ENCODE results near the gene GCHFR. TPM values are rescaled to one million over a fixed set of nuclear protein-coding genes. Genes with fewer than 3 reads are reported as not detected.

The GCHFR gene
- total RNA-seq, 1 experiment from 2014 or later = 5.6 TPM

DNA sequence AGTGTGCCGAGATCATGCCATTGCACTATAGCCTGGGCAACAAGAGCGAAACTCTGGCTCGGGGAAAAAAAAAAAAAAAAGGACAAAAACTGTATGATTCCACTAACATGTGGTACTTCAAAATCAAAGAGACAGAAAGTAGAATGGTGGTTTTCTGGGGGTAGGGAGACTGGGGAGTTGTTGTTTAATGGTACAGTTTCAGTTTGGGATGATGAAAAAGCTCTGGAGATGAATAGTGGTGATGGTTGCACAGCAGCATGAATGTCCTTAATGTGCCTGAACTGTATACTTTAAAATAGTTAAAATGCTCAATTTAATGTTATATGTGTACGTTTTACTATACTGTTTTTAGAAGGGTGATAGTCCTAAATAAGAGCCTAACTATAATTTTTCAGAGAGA is 41.5 kb upstream of the GCHFR start:
- BruUV-seq (replicated peaks) = no TSS peak
- Mint-ChIP-seq H3K27me3 (ENCODE audit: unreplicated experiment) (no peaks in the 10 kb centered on the region), H3K27ac (ENCODE audit: unreplicated experiment) (no peak overlapping the region), H3K36me3 (ENCODE audit: insufficient read depth, unreplicated experiment) (no peaks in the 10 kb centered on the region), H3K4me3 (ENCODE audit: low read depth, unreplicated experiment) (no peak overlapping the region), H3K4me1 (ENCODE audit: low read depth, unreplicated experiment) (no peaks in the 10 kb centered on the region), H3K9me3 (ENCODE audit: low read depth, unreplicated experiment) (no peaks in the 10 kb centered on the region)
- CTCF ChIA-PET = interaction anchor here (0.7 kb wide), 1 partner anchor 18 kb away, joined by 3 read pairs; no protein-coding TSS in a partner anchor
- intact Hi-C loops (cut with micrococcal nuclease; ENCODE audit: unreplicated experiment) = no loop called here
- DNase-seq = no peak
- TF ChIP-seq, protein P1, sequence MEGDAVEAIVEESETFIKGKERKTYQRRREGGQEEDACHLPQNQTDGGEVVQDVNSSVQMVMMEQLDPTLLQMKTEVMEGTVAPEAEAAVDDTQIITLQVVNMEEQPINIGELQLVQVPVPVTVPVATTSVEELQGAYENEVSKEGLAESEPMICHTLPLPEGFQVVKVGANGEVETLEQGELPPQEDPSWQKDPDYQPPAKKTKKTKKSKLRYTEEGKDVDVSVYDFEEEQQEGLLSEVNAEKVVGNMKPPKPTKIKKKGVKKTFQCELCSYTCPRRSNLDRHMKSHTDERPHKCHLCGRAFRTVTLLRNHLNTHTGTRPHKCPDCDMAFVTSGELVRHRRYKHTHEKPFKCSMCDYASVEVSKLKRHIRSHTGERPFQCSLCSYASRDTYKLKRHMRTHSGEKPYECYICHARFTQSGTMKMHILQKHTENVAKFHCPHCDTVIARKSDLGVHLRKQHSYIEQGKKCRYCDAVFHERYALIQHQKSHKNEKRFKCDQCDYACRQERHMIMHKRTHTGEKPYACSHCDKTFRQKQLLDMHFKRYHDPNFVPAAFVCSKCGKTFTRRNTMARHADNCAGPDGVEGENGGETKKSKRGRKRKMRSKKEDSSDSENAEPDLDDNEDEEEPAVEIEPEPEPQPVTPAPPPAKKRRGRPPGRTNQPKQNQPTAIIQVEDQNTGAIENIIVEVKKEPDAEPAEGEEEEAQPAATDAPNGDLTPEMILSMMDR (IDR thresholded peaks at IDR 0.05; ENCODE audit: unreplicated experiment) = no peak

DNA sequence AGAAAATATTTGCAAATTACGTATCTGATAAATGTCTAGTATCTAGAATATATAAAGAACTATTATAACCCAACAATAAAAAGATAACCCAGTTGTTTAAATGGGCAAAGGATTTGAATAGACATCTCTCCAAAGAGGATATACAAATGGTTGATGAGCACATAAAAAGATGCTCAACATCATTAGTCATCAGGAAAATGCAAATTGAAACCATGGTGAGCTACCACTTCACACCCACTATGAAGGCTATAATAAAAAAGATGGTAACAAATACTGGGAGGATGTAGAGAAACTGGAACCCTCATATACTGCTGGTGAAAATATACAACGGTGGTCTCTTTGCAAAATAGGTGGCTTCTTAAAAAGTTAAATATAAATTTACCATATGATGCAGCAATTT is 40.9 kb upstream of the GCHFR start:
- Mint-ChIP-seq H3K4me1 (ENCODE audit: low read depth, unreplicated experiment) (no peaks in the 10 kb centered on the region), H3K4me3 (ENCODE audit: low read depth, unreplicated experiment) (no peak overlapping the region), H3K9me3 (ENCODE audit: low read depth, unreplicated experiment) (no peaks in the 10 kb centered on the region), H3K27me3 (ENCODE audit: unreplicated experiment) (no peaks in the 10 kb centered on the region), H3K27ac (ENCODE audit: unreplicated experiment) (no peak overlapping the region), H3K36me3 (ENCODE audit: insufficient read depth, unreplicated experiment) (no peaks in the 10 kb centered on the region)
- TF ChIP-seq, protein P1 (IDR thresholded peaks at IDR 0.05; ENCODE audit: unreplicated experiment) = no peak
- intact Hi-C loops (cut with micrococcal nuclease; ENCODE audit: unreplicated experiment) = no loop called here
- DNase-seq = no peak
- CTCF ChIA-PET = interaction anchor here (0.7 kb wide), 1 partner anchor 18 kb away, joined by 3 read pairs; no protein-coding TSS in a partner anchor
- BruUV-seq (replicated peaks) = no TSS peak

DNA sequence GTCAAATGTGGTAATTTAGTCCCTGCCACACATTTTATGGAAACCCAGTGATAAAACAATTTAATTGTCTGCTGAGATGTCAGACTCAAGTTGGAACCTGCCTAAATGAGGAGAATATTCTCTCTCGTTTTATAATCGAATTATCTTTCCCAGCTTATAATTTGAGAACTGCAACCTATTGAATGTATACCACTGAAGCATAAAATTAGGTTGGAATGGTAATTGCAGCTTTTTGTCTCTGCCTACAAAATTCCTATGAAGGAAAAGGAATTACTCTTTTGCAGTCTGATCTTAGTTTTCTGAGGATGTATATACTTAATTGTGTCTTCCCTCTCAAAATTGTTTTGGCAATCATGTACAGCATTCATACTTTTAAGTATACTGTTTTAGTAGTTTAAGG is 39.9 kb upstream of the GCHFR start:
- no TSS peak for BruUV-seq (replicated peaks)
- Mint-ChIP-seq H3K9me3 (ENCODE audit: low read depth, unreplicated experiment) (no peaks in the 10 kb centered on the region), H3K27me3 (ENCODE audit: unreplicated experiment) (no peaks in the 10 kb centered on the region), H3K4me1 (ENCODE audit: low read depth, unreplicated experiment) (no peaks in the 10 kb centered on the region), H3K36me3 (ENCODE audit: insufficient read depth, unreplicated experiment) (no peaks in the 10 kb centered on the region), H3K4me3 (ENCODE audit: low read depth, unreplicated experiment) (no peak overlapping the region), H3K27ac (ENCODE audit: unreplicated experiment) (no peak overlapping the region)
- CTCF ChIA-PET = interaction anchor here (0.7 kb wide), 1 partner anchor 12 kb away, joined by 4 read pairs; no protein-coding TSS in a partner anchor
- TF ChIP-seq, protein P1 (IDR thresholded peaks at IDR 0.05; ENCODE audit: unreplicated experiment) = no peak
- intact Hi-C loops (cut with micrococcal nuclease; ENCODE audit: unreplicated experiment) = no loop called here
- DNase-seq = no peak

DNA sequence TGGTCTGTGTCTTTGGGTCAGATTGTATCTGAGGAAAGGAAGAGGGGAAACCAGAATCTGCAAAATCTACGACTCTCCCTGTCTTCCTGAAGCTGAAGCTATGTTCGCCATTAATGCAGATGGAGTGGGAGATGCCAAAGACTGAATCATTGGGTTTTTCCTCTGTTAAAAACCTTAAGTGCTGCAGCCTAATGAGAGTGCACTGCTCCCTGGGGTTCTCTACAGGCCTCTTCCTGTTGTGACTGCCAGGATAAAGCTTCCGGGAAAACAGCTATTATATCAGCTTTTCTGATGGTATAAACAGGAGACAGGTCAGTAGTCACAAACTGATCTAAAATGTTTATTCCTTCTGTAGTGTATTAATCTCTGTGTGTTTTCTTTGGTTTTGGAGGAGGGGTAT is 32.8 kb upstream of the GCHFR start:
- Mint-ChIP-seq H3K4me3 (ENCODE audit: low read depth, unreplicated experiment) (no peak overlapping the region), H3K4me1 (ENCODE audit: low read depth, unreplicated experiment) (no peaks in the 10 kb centered on the region), H3K27ac (ENCODE audit: unreplicated experiment) (no peak overlapping the region), H3K9me3 (ENCODE audit: low read depth, unreplicated experiment) (no peaks in the 10 kb centered on the region), H3K36me3 (ENCODE audit: insufficient read depth, unreplicated experiment) (peaks cover 10% of the 10 kb centered on the region), H3K27me3 (ENCODE audit: unreplicated experiment) (no peaks in the 10 kb centered on the region)
- no peak for DNase-seq
- CTCF ChIA-PET = no interaction called here
- intact Hi-C loops (cut with micrococcal nuclease; ENCODE audit: unreplicated experiment) = no loop called here
- TF ChIP-seq, protein P1 (IDR thresholded peaks at IDR 0.05; ENCODE audit: unreplicated experiment) = no peak
- BruUV-seq (replicated peaks) = no TSS peak
